Neural progenitor cell (in vitro differentiated cells): Measurements from ENCODE around the gene KCMF1.

Source experiments
- EZH2 ChIP-seq: fragments of 200-600 bp; sonication (generic); IDR thresholded peaks from 2 replicates; pipeline ENCODE4 v1.6.1; 2017; ENCODE audit warnings: antibody characterized with exemption, mild to moderate bottlenecking, moderate library complexity
- EZH2phosphoT487 ChIP-seq: fragments of 200-600 bp; sonication (generic); IDR thresholded peaks from 2 replicates; pipeline ENCODE4 v1.6.1; 2017; ENCODE audit warnings: antibody characterized with exemption
- TF ChIP-seq, protein P1 (sequence below): fragments of 200-600 bp; sonication (generic); IDR thresholded peaks from 2 replicates; pipeline ENCODE4 v1.5.1; 2017; ENCODE audit warnings: antibody characterized with exemption, mild to moderate bottlenecking

DNA sequence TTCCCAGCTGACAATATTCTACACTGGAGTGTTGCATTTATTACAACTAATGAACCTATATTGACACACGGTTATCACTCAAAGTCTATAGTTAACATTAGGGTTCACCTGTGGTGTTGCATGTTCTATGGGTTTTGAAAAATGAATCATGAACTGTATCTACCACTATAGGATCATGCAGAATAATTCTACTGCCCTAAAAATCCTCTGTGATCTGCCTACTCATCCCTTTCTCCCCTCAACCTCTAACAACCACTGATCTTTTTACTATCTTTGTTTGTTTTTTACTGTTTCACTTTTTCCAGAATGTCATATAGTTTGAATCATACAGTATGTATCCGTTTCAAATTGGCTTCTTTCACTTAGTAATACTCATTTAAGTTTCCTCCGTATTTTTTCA is 114.6 kb downstream of the KCMF1 start:
- TF ChIP-seq, protein P1, sequence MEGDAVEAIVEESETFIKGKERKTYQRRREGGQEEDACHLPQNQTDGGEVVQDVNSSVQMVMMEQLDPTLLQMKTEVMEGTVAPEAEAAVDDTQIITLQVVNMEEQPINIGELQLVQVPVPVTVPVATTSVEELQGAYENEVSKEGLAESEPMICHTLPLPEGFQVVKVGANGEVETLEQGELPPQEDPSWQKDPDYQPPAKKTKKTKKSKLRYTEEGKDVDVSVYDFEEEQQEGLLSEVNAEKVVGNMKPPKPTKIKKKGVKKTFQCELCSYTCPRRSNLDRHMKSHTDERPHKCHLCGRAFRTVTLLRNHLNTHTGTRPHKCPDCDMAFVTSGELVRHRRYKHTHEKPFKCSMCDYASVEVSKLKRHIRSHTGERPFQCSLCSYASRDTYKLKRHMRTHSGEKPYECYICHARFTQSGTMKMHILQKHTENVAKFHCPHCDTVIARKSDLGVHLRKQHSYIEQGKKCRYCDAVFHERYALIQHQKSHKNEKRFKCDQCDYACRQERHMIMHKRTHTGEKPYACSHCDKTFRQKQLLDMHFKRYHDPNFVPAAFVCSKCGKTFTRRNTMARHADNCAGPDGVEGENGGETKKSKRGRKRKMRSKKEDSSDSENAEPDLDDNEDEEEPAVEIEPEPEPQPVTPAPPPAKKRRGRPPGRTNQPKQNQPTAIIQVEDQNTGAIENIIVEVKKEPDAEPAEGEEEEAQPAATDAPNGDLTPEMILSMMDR, result no peak
- TF ChIP-seq EZH2 (no peak), EZH2phosphoT487 (no peak)
